Heart right ventricle (tissue), 16 donors: ENCODE data around the gene IMPA2. TPM values are rescaled to one million over a fixed set of nuclear protein-coding genes. Genes with fewer than 3 reads are reported as not detected.

Source experiments
- ATAC-seq, 8 donors: fragments of 200-7000 bp; cut with Tn5 transposase; one replicate each; pipeline ENCODE4 v1.9.1; 2020; ENCODE audit warnings: mild to moderate bottlenecking in 8 of 8, moderate library complexity in 8 of 8, moderate number of reproducible peaks in 1 of 8
- DNase-seq, 2 donors: peaks; one replicate each; pipeline ENCODE4 v3.0.0-alpha.2; 2020
- H3K27ac ChIP-seq, 10 donors: fragments of 200-600 bp; sonication (generic) in 2 of 10; one replicate each; pipeline versions ENCODE4 v1.5.0 to v1.8.0; 2020 to 2022; ENCODE audit warnings: mild to moderate bottlenecking in 3 of 10
- H3K27me3 ChIP-seq, 7 donors: fragments of 200-600 bp; one replicate each; pipeline ENCODE4 v1.8.0; 2021 to 2022; ENCODE audit warnings: mild to moderate bottlenecking in 2 of 7
- H3K36me3 ChIP-seq, 9 donors: fragments of 200-600 bp; sonication (generic) in 1 of 9; one replicate each; pipeline versions ENCODE4 v1.5.0 to v1.8.0; 2020 to 2022; ENCODE audit warnings: mild to moderate bottlenecking in 2 of 9
- H3K4me1 ChIP-seq, 9 donors: fragments of 200-600 bp; sonication (generic) in 1 of 9; one replicate each; pipeline versions ENCODE4 v1.5.0 to v1.8.0; 2020 to 2022; ENCODE audit warnings: mild to moderate bottlenecking in 4 of 9
- H3K4me3 ChIP-seq, 10 donors: fragments of 200-600 bp; sonication (generic) in 2 of 10; one replicate each; pipeline versions ENCODE4 v1.5.0 to v1.8.0; 2020 to 2022; ENCODE audit warnings: mild to moderate bottlenecking in 7 of 10, moderate library complexity in 2 of 10
- H3K9me3 ChIP-seq, 11 donors: fragments of 200-600 bp in 10 of 11; sonication (generic) in 2 of 11; one replicate each; pipeline versions ENCODE4 v1.5.0 to v1.8.0; 2013 to 2022; ENCODE audit warnings: mild to moderate bottlenecking in 2 of 11, control low read depth in 1 of 11, moderate library complexity in 1 of 11
- CTCF ChIP-seq, 9 donors: fragments of 200-600 bp; sonication (generic) in 2 of 9; IDR thresholded peaks; one replicate each; pipeline versions ENCODE4 v1.5.0 to v1.8.0; 2021 to 2022; ENCODE audit warnings: antibody characterized with exemption in 9 of 9, mild to moderate bottlenecking in 5 of 9, moderate library complexity in 1 of 9
- WGBS, 2 donors: extraction: QIAGEN DNeasy Blood & Tissue Kit; methylation state at CpG; one replicate each; pipeline ENCODE4 v1.1.7; 2013; ENCODE audit warnings: inconsistent platforms in 1 of 2; 5-methylcytosine and 5-hydroxymethylcytosine counted together
- intact Hi-C, 10 donors: fragments of 100-400 bp; cut with DNase I; formaldehyde crosslinking; loops; one replicate each; pipeline versions ENCODE4 v1.11.1 to v1.14.2; 2022
- polyA plus RNA-seq, 2 donors: library from polyadenylated mRNA; stranded (reverse); fragments of 200-250 nt; gene quantifications; one replicate each; pipeline ENCODE4 v1.2.3, GENCODE V29; 2013
- total RNA-seq, 10 donors: library from RNA; stranded (reverse); fragmentation: NEBNext Ultra II Directional in 3 of 10; extraction: Animal tissue kit (Norgen Biotek cat#: 25700) in 3 of 10; gene quantifications; one replicate each; pipeline versions ENCODE4 v1.2.1 to v1.2.4, GENCODE V29; 2021 to 2023
- donor health status: Arrhythmogenic right ventricular cardiomyopathy.
- donor health status: ischemic (EF 13 %, LVEDD 7.1; RV severe dilation, severe dysfunction).
- donor health status: healthy with polysubstance abuse.
- donor health status: DM: no; HTN: yes; CAD: no.
- donor health status: DM: no; HTN: no; CAD: no.
- donor health status: ischemic (EF 25% LVEDD 6.9; RV normal size, moderate dysfunction).
- donor health status: ischemic (EF 25% LVEDD 5.7; RV mildly dilated, moderate dysfunction).
- donor health status: healthy.
- donor health status: DM: yes; HTN: yes; CAD: no.
- donor health status: Ischemic cardiomyopathy.
- donor health status: ischemic (EF 35%, LVEDD 5.7; RV mildly dilated, moderate dysfunction).
- donor health status: nonischemic (EF 11% LVEDD 7.7; RV severe dilation, severe dysfunction).
- donor health status: DM: yes; HTN: yes; CAD: no.
- donor health status: PGD.
- donor health status: ischemic (EF 29% LVEDD 5.4; RV normal size, mild dysfunction).
- donor health status: nonischemic (EF 23%, LVEDD 6.1; RV moderate dilation, normal function).

The IMPA2 gene
- total and polyA plus RNA-seq, 12 donors, result 17.6 to 79.6 (median 32.2) TPM

GRCh38 chr18:11996907-11997306 lies 15.6 kb downstream of the IMPA2 start:
- intact Hi-C loops, result loop anchor here in 8 of 10 donors (5.0 to 10.0 kb wide), 6 partner anchors 40 to 340 kb away; no protein-coding TSS in a partner anchor
- no peak for DNase-seq
- WGBS, 2 donors, result 95 to 99% methylated on average over 4 of the region's 4 CpGs
- H3K9me3 ChIP-seq, result no peaks in the 10 kb centered on the region
- H3K27ac ChIP-seq, result peak overlapping the region in 5 of 10 donors; percentile 24 to 69 (median 51)
- TF ChIP-seq CTCF (IDR thresholded peaks at IDR 0.05), result no peak
- no peak for ATAC-seq
- no peak overlapping the region for H3K4me3 ChIP-seq
- H3K4me1 ChIP-seq, result peaks cover 6 to 53% (median 28%) of the 10 kb centered on the region in 9 donors
- H3K27me3 ChIP-seq, result no peaks in the 10 kb centered on the region
- H3K36me3 ChIP-seq, result peaks cover 0 to 27% (median 0%) of the 10 kb centered on the region in 9 donors

GRCh38 chr18:11997466-11997865 lies 16.2 kb downstream of the IMPA2 start:
- H3K36me3 ChIP-seq, result peaks cover 0 to 31% (median 0%) of the 10 kb centered on the region in 9 donors
- DNase-seq (no peak), ATAC-seq (no peak)
- no peak overlapping the region for H3K4me3 ChIP-seq
- 71 to 78% methylated on average over 9 of the region's 9 CpGs for WGBS, 2 donors
- H3K9me3 ChIP-seq, result no peaks in the 10 kb centered on the region
- peak overlapping the region in 8 of 10 donors; percentile 11 to 69 (median 42) for H3K27ac ChIP-seq
- H3K4me1 ChIP-seq, result peaks cover 6 to 48% (median 28%) of the 10 kb centered on the region in 9 donors
- H3K27me3 ChIP-seq, result no peaks in the 10 kb centered on the region
- intact Hi-C loops, result loop anchor here in 8 of 10 donors (5.0 to 10.0 kb wide), 6 partner anchors 40 to 340 kb away; no protein-coding TSS in a partner anchor
- no peak for TF ChIP-seq CTCF (IDR thresholded peaks at IDR 0.05)

GRCh38 chr18:11998193-11998592 lies 16.9 kb downstream of the IMPA2 start:
- WGBS, 2 donors, result 16 to 36% methylated on average over 5 of the region's 5 CpGs

GRCh38 chr18:11999429-11999828 lies 18.1 kb downstream of the IMPA2 start:
- H3K27me3 ChIP-seq, result no peaks in the 10 kb centered on the region
- no peak overlapping the region for H3K4me3 ChIP-seq
- H3K9me3 ChIP-seq, result no peaks in the 10 kb centered on the region
- H3K27ac ChIP-seq, result peak overlapping the region in 1 of 10 donors; percentile 3
- peaks cover 6 to 47% (median 26%) of the 10 kb centered on the region in 9 donors for H3K4me1 ChIP-seq
- 67 to 68% methylated on average over 7 of the region's 7 CpGs for WGBS, 2 donors
- ATAC-seq (no peak), DNase-seq (no peak)
- TF ChIP-seq CTCF (IDR thresholded peaks at IDR 0.05), result no peak
- intact Hi-C loops, result loop anchor here in 8 of 10 donors (5.0 to 10.0 kb wide), 6 partner anchors 38 to 342 kb away; no protein-coding TSS in a partner anchor
- H3K36me3 ChIP-seq, result peaks cover 0 to 32% (median 0%) of the 10 kb centered on the region in 9 donors

More at GRCh38 chr18:11998193-11998592, 16.9 kb downstream of the IMPA2 start:
- Histone ChIP-seq H3K27ac (peak overlapping the region in 8 of 10 donors; percentile 11 to 69 (median 42)), H3K4me1 (peaks cover 6 to 46% (median 28%) of the 10 kb centered on the region in 9 donors), H3K36me3 (peaks cover 0 to 32% (median 0%) of the 10 kb centered on the region in 9 donors), H3K27me3 (no peaks in the 10 kb centered on the region), H3K4me3 (no peak overlapping the region), H3K9me3 (no peaks in the 10 kb centered on the region)
- ATAC-seq (peak; percentile 58 to 79 (median 72)), DNase-seq (peak; percentile 43 to 50)
- intact Hi-C loops, result loop anchor here in 8 of 10 donors (5.0 to 10.0 kb wide), 6 partner anchors 39 to 341 kb away; no protein-coding TSS in a partner anchor
- TF ChIP-seq CTCF (IDR thresholded peaks at IDR 0.05), result no peak
